GM13977 (cell line): ENCODE results near the gene HPS5.
A peak's percentile ranks its signal among the peaks of the same experiment; 100 is the strongest.

Experiments used
- DNase-seq: peaks from one replicate; pipeline ENCODE4 v3.0.0; 2012; ENCODE audit warnings: low spot score
- in situ Hi-C: fragments of 300-500 bp; cut with MboI; formaldehyde crosslinking; loops from one replicate; pipeline ENCODE4 v1.12.0; 2022; ENCODE audit warnings: low sequenced_read_pairs, low pct_unique_long_range_greater_than_20kb, mixed read lengths, inconsistent platforms; ENCODE audit not compliant: unreplicated experiment
- TF ChIP-seq, protein P1 (sequence below): IDR thresholded peaks from 2 replicates; pipeline ENCODE4 v1.5.1; 2012; ENCODE audit warnings: mild to moderate bottlenecking, control low read depth; ENCODE audit not compliant: insufficient read depth; ENCODE audit errors: extremely low read depth, missing control alignments

HPS5 gene

DNA sequence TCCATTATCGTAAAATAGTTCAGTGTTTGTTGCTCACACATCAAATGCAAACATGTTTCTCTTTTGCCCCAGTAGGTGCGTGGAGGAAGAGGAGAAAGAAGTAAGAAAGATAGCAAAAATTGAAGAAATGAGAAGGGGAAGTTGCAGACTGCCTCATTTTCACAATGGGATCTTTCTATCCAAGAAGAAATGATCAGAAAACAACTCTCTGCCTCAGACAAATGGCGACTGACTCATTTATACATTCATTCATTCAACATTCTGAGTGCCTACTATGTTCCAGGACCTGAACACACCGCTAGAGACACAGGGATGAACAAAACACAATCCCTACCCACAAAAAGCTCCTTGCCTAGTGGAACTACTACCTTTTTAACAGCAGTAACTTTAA lies 367 bp downstream of the HPS5 start:
- in situ Hi-C loops = no loop called here
- peak; percentile 16 for DNase-seq
- TF ChIP-seq, protein P1, sequence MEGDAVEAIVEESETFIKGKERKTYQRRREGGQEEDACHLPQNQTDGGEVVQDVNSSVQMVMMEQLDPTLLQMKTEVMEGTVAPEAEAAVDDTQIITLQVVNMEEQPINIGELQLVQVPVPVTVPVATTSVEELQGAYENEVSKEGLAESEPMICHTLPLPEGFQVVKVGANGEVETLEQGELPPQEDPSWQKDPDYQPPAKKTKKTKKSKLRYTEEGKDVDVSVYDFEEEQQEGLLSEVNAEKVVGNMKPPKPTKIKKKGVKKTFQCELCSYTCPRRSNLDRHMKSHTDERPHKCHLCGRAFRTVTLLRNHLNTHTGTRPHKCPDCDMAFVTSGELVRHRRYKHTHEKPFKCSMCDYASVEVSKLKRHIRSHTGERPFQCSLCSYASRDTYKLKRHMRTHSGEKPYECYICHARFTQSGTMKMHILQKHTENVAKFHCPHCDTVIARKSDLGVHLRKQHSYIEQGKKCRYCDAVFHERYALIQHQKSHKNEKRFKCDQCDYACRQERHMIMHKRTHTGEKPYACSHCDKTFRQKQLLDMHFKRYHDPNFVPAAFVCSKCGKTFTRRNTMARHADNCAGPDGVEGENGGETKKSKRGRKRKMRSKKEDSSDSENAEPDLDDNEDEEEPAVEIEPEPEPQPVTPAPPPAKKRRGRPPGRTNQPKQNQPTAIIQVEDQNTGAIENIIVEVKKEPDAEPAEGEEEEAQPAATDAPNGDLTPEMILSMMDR = peak; percentile 4

DNA sequence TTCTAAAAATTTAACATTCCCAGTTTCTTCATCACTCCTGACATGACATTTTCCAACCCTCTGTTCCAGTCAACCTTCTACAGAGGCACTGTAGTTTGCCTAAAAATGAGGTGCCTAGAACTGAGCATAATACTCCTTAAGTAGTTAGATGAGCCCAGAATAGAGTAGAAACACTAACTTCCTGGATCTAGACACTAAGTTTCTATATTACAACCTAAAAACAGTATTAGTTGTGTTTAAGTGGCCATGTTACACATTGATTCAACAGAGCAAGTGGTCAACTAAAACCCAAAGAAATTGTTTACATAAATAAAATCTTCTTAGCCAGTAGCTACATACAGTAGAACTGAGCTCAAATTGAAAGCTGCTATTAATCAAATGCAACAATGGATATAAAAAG lies 1.3 kb downstream of the HPS5 start:
- TF ChIP-seq, protein P1 = no peak
- in situ Hi-C loops = no loop called here
- peak; percentile 25 for DNase-seq

DNA sequence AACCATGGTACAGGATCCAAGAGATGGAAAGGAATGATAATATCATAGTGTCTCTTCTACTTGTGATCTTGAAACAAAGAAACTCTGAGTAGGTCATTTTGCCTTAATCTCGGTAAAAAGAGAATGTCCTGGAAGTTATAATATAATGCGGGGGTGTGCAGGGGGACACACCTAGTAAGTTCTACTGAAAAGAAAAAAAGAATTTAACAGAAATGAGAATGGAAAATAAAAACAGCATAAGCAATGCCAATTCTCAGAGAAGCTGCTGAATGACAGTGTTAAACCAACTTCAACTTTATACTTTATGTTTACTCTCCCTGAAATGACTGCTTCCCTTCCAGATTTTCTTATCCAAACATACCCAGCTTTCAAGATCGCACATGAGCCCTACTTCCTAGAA lies 2.0 kb downstream of the HPS5 start:
- TF ChIP-seq, protein P1 = no peak
- in situ Hi-C loops = no loop called here
- DNase-seq = no peak

GRCh38 chr11:18317551-18317950 lies 4.4 kb downstream of the HPS5 start:
- DNase-seq = no peak
- in situ Hi-C loops = no loop called here
- TF ChIP-seq, protein P1 = no peak

DNA sequence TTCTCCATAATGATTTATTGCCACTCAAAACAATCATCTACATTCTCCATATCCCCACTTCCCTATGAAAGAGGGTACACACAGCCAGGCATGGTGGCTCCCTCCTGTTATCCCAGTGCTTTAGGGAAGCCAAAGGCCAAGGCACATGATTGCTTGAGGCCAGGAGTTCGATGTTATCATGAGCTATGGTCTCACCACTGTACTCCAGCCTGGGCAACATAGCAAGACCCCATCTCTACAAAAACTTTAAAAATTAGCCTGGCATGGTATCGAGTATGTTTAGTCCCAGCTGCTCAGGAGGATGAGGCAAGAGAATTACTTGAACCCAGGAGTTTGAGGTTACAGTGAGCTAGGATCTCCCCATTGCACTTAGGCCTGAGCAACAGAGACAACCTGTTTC lies 6.0 kb downstream of the HPS5 start:
- DNase-seq = no peak
- TF ChIP-seq, protein P1 = no peak
- in situ Hi-C loops = no loop called here

GRCh38 chr11:18314784-18315523 lies 7.0 kb downstream of the HPS5 start:
- DNase-seq = no peak
- TF ChIP-seq, protein P1 = no peak
- in situ Hi-C loops = no loop called here
